PC-3 (cell line): ENCODE data around the gene SH2D3C.

Experiments
- EZH2 ChIP-seq: fragments of 300-600 bp; sonication (generic); IDR thresholded peaks from one replicate; pipeline ENCODE4 v1.6.1; 2017; ENCODE audit warnings: antibody characterized with exemption, mild to moderate bottlenecking, low read length; ENCODE audit not compliant: unreplicated experiment
- EZH2phosphoT487 ChIP-seq: fragments of 300-600 bp; sonication (generic); IDR thresholded peaks from 2 replicates; pipeline ENCODE4 v1.6.1; 2018; ENCODE audit warnings: mild to moderate bottlenecking, antibody characterized with exemption, low read length, borderline replicate concordance
- TF ChIP-seq, protein P1 (sequence below): fragments of 300-600 bp; sonication (generic); conservative IDR thresholded peaks from 2 replicates; pipeline ENCODE4 v1.5.1; 2017; ENCODE audit warnings: antibody characterized with exemption, low read depth, mild to moderate bottlenecking, low read length

DNA sequence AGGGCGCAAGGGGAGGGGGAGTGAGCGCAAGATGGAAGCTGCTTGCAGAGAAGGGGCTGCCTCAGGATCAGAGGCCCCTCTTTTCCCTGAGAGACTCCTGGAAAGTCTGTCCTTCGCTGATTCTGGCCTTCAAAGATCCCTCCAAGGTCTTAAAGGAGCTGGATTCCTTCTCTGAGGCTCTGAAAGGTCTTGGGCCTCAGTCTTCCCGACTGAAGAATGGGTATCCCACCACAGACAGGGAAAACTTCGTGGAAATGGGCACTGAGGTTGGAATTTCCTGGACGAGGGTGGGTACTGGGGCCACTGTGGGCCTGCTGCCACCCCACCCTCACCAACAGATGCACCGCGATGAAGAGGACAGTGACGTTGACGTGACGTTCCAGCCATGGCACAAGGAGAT, 66.1 kb downstream of the SH2D3C start:
- TF ChIP-seq, protein P1, sequence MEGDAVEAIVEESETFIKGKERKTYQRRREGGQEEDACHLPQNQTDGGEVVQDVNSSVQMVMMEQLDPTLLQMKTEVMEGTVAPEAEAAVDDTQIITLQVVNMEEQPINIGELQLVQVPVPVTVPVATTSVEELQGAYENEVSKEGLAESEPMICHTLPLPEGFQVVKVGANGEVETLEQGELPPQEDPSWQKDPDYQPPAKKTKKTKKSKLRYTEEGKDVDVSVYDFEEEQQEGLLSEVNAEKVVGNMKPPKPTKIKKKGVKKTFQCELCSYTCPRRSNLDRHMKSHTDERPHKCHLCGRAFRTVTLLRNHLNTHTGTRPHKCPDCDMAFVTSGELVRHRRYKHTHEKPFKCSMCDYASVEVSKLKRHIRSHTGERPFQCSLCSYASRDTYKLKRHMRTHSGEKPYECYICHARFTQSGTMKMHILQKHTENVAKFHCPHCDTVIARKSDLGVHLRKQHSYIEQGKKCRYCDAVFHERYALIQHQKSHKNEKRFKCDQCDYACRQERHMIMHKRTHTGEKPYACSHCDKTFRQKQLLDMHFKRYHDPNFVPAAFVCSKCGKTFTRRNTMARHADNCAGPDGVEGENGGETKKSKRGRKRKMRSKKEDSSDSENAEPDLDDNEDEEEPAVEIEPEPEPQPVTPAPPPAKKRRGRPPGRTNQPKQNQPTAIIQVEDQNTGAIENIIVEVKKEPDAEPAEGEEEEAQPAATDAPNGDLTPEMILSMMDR = no peak
- no peak for TF ChIP-seq EZH2
- no peak for TF ChIP-seq EZH2phosphoT487
